ENCODE data around the gene GALE.

DNA sequence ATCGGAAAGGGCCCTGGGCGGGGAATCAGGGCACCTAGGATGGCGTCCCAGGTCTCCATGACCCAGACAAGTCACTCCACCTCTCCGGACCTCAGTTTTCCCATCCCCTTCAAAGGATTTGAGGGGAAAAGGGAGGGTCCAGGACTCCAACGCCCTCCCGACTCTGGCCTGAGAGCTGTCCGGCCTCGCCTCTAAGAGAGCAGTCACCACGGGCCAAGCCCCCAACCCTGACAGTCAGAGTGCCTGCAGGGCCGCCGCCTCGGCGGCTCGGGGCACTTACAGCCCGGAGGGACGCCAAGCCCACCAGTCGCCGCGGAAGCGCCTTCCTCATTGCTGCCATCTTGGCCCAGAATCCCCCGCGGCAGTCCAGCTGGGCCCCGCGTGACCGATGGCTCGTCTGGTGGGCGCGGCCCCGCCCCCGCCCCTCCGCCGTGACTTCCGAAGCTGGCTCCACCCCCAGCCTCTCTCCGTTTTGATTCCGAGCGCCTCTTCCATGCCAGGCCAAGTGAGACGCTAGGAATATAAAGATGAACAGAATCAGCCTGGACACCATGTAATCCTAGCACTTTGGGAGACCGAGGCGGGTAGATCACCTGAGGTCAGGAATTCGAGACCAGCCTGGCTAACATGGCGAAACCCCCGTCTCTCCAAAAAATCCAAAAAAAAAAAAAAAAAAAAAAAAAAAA is 24.7 kb upstream of the GALE start, which contains the start of gene HMGCL:
- TF ChIP-seq, protein P1, sequence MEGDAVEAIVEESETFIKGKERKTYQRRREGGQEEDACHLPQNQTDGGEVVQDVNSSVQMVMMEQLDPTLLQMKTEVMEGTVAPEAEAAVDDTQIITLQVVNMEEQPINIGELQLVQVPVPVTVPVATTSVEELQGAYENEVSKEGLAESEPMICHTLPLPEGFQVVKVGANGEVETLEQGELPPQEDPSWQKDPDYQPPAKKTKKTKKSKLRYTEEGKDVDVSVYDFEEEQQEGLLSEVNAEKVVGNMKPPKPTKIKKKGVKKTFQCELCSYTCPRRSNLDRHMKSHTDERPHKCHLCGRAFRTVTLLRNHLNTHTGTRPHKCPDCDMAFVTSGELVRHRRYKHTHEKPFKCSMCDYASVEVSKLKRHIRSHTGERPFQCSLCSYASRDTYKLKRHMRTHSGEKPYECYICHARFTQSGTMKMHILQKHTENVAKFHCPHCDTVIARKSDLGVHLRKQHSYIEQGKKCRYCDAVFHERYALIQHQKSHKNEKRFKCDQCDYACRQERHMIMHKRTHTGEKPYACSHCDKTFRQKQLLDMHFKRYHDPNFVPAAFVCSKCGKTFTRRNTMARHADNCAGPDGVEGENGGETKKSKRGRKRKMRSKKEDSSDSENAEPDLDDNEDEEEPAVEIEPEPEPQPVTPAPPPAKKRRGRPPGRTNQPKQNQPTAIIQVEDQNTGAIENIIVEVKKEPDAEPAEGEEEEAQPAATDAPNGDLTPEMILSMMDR (IDR thresholded peaks at IDR 0.05): no peak
- TF ChIP-seq POLR2AphosphoS5 (IDR thresholded peaks at IDR 0.05): peak; percentile 96 to 97 (median 96)
- peak; percentile 91 for TF ChIP-seq POLR2A (IDR thresholded peaks at IDR 0.05)
- TF ChIP-seq EP300 (IDR thresholded peaks at IDR 0.05; ENCODE audit: low read depth): no peak
